IMR-90 (cell line): ENCODE results near the gene RAB12. TPM values are rescaled to one million over a fixed set of nuclear protein-coding genes. Genes with fewer than 3 reads are reported as not detected.

ENCODE experiments used
- ATAC-seq: fragments of 200-7000 bp; cut with Tn5 transposase; 2 replicates; pipeline ENCODE4 v1.9.1; 2020; ENCODE audit warnings: low read depth, mild to moderate bottlenecking, moderate library complexity
- BruUV-seq: library from RNA; stranded (reverse); fragments of 400-500 nt; replicated peaks from 2 replicates; lab custom pipeline; 2021; lab: Mats Ljungman, UMichigan
- CTCF ChIA-PET: fragments of 300-600 bp; formaldehyde crosslinking; extraction: SDS; loops from one replicate; lab custom pipeline; 2021; ENCODE audit warnings: antibody characterized with exemption; lab: Yijun Ruan, JAX
- POLR2A ChIA-PET: fragments of 300-600 bp; sonication (Branson Sonifier 250); formaldehyde crosslinking; loops from one replicate; lab custom pipeline; 2022; ENCODE audit warnings: antibody characterized with exemption; ENCODE audit not compliant: unreplicated experiment; lab: Charles Lee
- DNase-seq: peaks from one replicate; pipeline ENCODE4 v3.0.0; 2013
- H2AFZ ChIP-seq: replicated peaks from 2 replicates; pipeline ENCODE3; 2013; ENCODE audit warnings: low read length, mild to moderate bottlenecking; ENCODE audit not compliant: poor library complexity
- H2AK5ac ChIP-seq: 2 replicates; pipeline ENCODE4 v1.6.1; 2013; ENCODE audit warnings: low read depth, low read length, inconsistent platforms
- H2AK9ac ChIP-seq: replicated peaks from 2 replicates; pipeline ENCODE3; 2013; ENCODE audit warnings: mild to moderate bottlenecking, low read depth, low read length, moderate library complexity; ENCODE audit not compliant: poor library complexity
- H2BK120ac ChIP-seq: 2 replicates; pipeline ENCODE4 v1.6.1; 2013; ENCODE audit warnings: low read depth, low read length, inconsistent platforms
- H2BK15ac ChIP-seq: 3 replicates; pipeline ENCODE4 v1.6.1; 2013; ENCODE audit warnings: low read depth, low read length, inconsistent platforms
- H2BK20ac ChIP-seq: 2 replicates; pipeline ENCODE4 v1.6.1; 2013; ENCODE audit warnings: low read depth, mild to moderate bottlenecking, inconsistent platforms, low read length, moderate library complexity
- H2BK5ac ChIP-seq: 2 replicates; pipeline ENCODE4 v1.6.1; 2013; ENCODE audit warnings: mild to moderate bottlenecking, low read depth, low read length, inconsistent platforms; ENCODE audit not compliant: poor library complexity, severe bottlenecking
- H3K14ac ChIP-seq: replicated peaks from 2 replicates; pipeline ENCODE4 v1.6.1; 2013; ENCODE audit warnings: low read depth, low read length, inconsistent platforms
- H3K18ac ChIP-seq: 2 replicates; pipeline ENCODE4 v1.6.1; 2013; ENCODE audit warnings: low read depth, low read length, control low read depth
- H3K23ac ChIP-seq: 2 replicates; pipeline ENCODE4 v1.6.1; 2013; ENCODE audit warnings: low read depth, low read length, inconsistent platforms
- H3K27ac ChIP-seq: 2 replicates; pipeline ENCODE4 v1.5.1; 2013; ENCODE audit warnings: mild to moderate bottlenecking, control low read depth, low read length; ENCODE audit not compliant: insufficient read depth
- H3K27me3 ChIP-seq: 2 replicates; pipeline ENCODE4 v1.6.1; 2013; ENCODE audit warnings: low read length; ENCODE audit not compliant: control insufficient read depth, insufficient read depth
- H3K36me3 ChIP-seq: 2 replicates; pipeline ENCODE4 v1.6.1; 2013; ENCODE audit warnings: low read length, mixed read lengths; ENCODE audit not compliant: control insufficient read depth, insufficient read depth
- H3K4ac ChIP-seq: 2 replicates; pipeline ENCODE4 v1.6.1; 2013; ENCODE audit warnings: low read depth, low read length, inconsistent platforms
- H3K4me1 ChIP-seq: 2 replicates; pipeline ENCODE4 v1.6.1; 2013; ENCODE audit warnings: low read length, mixed read lengths; ENCODE audit not compliant: control insufficient read depth, insufficient read depth
- H3K4me2 ChIP-seq: 2 replicates; pipeline ENCODE4 v1.6.1; 2013; ENCODE audit warnings: low read depth, mild to moderate bottlenecking, control low read depth, low read length, moderate library complexity
- H3K4me3 ChIP-seq: 2 replicates; pipeline ENCODE4 v1.5.1; 2013; ENCODE audit warnings: low read depth, mild to moderate bottlenecking, control low read depth, low read length, moderate library complexity; ENCODE audit not compliant: insufficient read depth
- H3K56ac ChIP-seq: 2 replicates; pipeline ENCODE4 v1.6.1; 2013; ENCODE audit warnings: low read length, inconsistent platforms; ENCODE audit not compliant: insufficient read depth; ENCODE audit errors: extremely low read depth
- H3K79me1 ChIP-seq, 2 experiments: 2 replicates each; pipeline ENCODE4 v1.6.1; 2013; ENCODE audit warnings: low read length in 2 of 2, inconsistent platforms in 1 of 2, low read depth in 1 of 2
- H3K9ac ChIP-seq: 2 replicates; pipeline ENCODE4 v1.6.1; 2013; ENCODE audit warnings: low read depth, low read length, control low read depth
- H3K9me1 ChIP-seq: 2 replicates; pipeline ENCODE4 v1.6.1; 2013; ENCODE audit warnings: low read length, inconsistent platforms; ENCODE audit not compliant: insufficient read depth
- H3K9me3 ChIP-seq: 2 replicates; pipeline ENCODE4 v1.6.1; 2013; ENCODE audit warnings: low read length; ENCODE audit not compliant: control insufficient read depth, insufficient read depth
- H4K20me1 ChIP-seq: 2 replicates; pipeline ENCODE4 v1.6.1; 2013; ENCODE audit warnings: low read length, inconsistent platforms; ENCODE audit not compliant: insufficient read depth
- H4K5ac ChIP-seq: 2 replicates; pipeline ENCODE4 v1.6.1; 2013; ENCODE audit warnings: mild to moderate bottlenecking, low read depth, low read length, control low read depth
- H4K8ac ChIP-seq, 2 experiments: 2 replicates each; pipeline ENCODE4 v1.6.1; 2013; ENCODE audit warnings: low read depth in 2 of 2, low read length in 2 of 2, control low read depth in 1 of 2, inconsistent platforms in 1 of 2
- H4K91ac ChIP-seq: 2 replicates; pipeline ENCODE4 v1.6.1; 2013; ENCODE audit warnings: low read depth, low read length, inconsistent platforms; ENCODE audit not compliant: insufficient read depth
- CEBPB ChIP-seq: IDR thresholded peaks from 2 replicates; pipeline ENCODE4 v1.6.1; 2012; ENCODE audit warnings: low read depth, low read length, improper control_type of control experiment
- FOS ChIP-seq: fragments of 150-350 bp; IDR thresholded peaks from 2 replicates; pipeline ENCODE4 v1.6.1; 2016; ENCODE audit warnings: low read depth, low read length
- MAFK ChIP-seq: IDR thresholded peaks from 2 replicates; pipeline ENCODE4 v1.6.1; 2012; ENCODE audit warnings: low read depth, low read length, improper control_type of control experiment
- MXI1 ChIP-seq: IDR thresholded peaks from 2 replicates; pipeline ENCODE4 v1.6.1; 2012; ENCODE audit warnings: low read depth, mild to moderate bottlenecking, low read length, moderate library complexity, borderline replicate concordance
- POLR2A ChIP-seq: IDR thresholded peaks from 2 replicates; pipeline ENCODE4 v1.6.1; 2012; ENCODE audit warnings: mild to moderate bottlenecking, low read depth, low read length
- RCOR1 ChIP-seq: IDR thresholded peaks from 2 replicates; pipeline ENCODE4 v1.6.1; 2012; ENCODE audit warnings: mild to moderate bottlenecking, low read length, improper control_type of control experiment; ENCODE audit not compliant: insufficient replicate concordance
- RFX5 ChIP-seq: IDR thresholded peaks from 2 replicates; pipeline ENCODE4 v1.8.0; 2012; ENCODE audit warnings: low read depth, mild to moderate bottlenecking, low read length, moderate library complexity
- SMC3 ChIP-seq: fragments of 150-350 bp; IDR thresholded peaks from 2 replicates; pipeline ENCODE4 v1.6.1; 2016; ENCODE audit warnings: low read depth, mild to moderate bottlenecking, antibody characterized with exemption, low read length, moderate library complexity
- USF2 ChIP-seq: fragments of 150-350 bp; IDR thresholded peaks from 2 replicates; pipeline ENCODE4 v1.6.1; 2017; ENCODE audit warnings: mild to moderate bottlenecking, antibody characterized with exemption, low read length, low read depth
- WGBS, 2 experiments: methylation state at CpG; one replicate each; pipeline versions ENCODE4 v1.1.5 to v1.1.7; 2013; ENCODE audit warnings: missing lambda C conversion rate in 2 of 2; ENCODE audit not compliant: insufficient read length in 1 of 2; ENCODE audit errors: extremely low coverage in 2 of 2; 5-methylcytosine and 5-hydroxymethylcytosine counted together
- dilution Hi-C: fragments of 300-500 bp; cut with HindIII; formaldehyde crosslinking; loops from one replicate; pipeline ENCODE4 v1.14.3; 2018; ENCODE audit warnings: low sequenced_read_pairs; ENCODE audit not compliant: unreplicated experiment
- in situ Hi-C: fragments of 300-500 bp; cut with MboI; formaldehyde crosslinking; loops from 3 replicates; pipeline ENCODE4 v1.14.3; 2019; ENCODE audit warnings: low sequenced_read_pairs, inconsistent platforms, mixed read lengths
- intact Hi-C: fragments of 100-400 bp; cut with micrococcal nuclease; formaldehyde crosslinking; loops from 2 replicates; pipeline ENCODE4 v1.10.0; 2022
- polyA plus RNA-seq, 3 experiments: library from polyadenylated mRNA; depleted of rRNA; stranded (reverse); fragments of >200 nt; gene quantifications; 2 replicates each; pipeline ENCODE4 v1.2.3, GENCODE V29; 2012; ENCODE audit warnings: low replicate concordance in 1 of 3
- total RNA-seq: library from RNA; depleted of rRNA; stranded (reverse); fragments of >200 nt; gene quantifications from 2 replicates; pipeline ENCODE4 v1.2.3, GENCODE V29; 2012

RAB12 gene
- total and polyA plus RNA-seq, 2 of the 4 experiments (the other 2 are of a cell fraction): 14.9 to 19.2 TPM

GRCh38 chr18:8673256-8674209 lies 64.3 kb downstream of the RAB12 start (continued):
- TF ChIP-seq RFX5 (no peak), RCOR1 (no peak)

- no peak overlapping the region for H2AK9ac ChIP-seq
- H4K20me1 ChIP-seq: no peaks in the 10 kb centered on the region
- no peak overlapping the region for H3K14ac ChIP-seq
- BruUV-seq: no TSS peak
- ChIA-PET POLR2A (no interaction called here), CTCF (no interaction called here)
- no peak overlapping the region for H2AFZ ChIP-seq
- H3K4ac ChIP-seq: no peak overlapping the region
- dilution Hi-C loops (loop anchor here (25.0 kb wide), 1 partner anchor 312 kb away; no protein-coding TSS in a partner anchor), in situ Hi-C loops (loop anchor here (10.0 kb wide), 1 partner anchor 460 kb away; the partner anchor contains the start of gene ANKRD12), intact Hi-C loops (no loop called here)
- H4K91ac ChIP-seq: no peak overlapping the region
- no peaks in the 10 kb centered on the region for H3K9me3 ChIP-seq
- peaks cover 4% of the 10 kb centered on the region for H3K4me1 ChIP-seq
- H3K56ac ChIP-seq: no peak overlapping the region
- ATAC-seq: no peak
- TF ChIP-seq CEBPB (no peak), MAFK (peak; percentile 45), POLR2A (no peak), RFX5 (no peak), USF2 (no peak), SMC3 (no peak), MXI1 (no peak), FOS (no peak)
- WGBS, 2 experiments: no CpG with 5 or more reads among the region's 4 CpGs
- no peaks in the 10 kb centered on the region for H3K36me3 ChIP-seq
- peaks cover 3% of the 10 kb centered on the region; the same call in 1 of the 2 replicates for H3K9me1 ChIP-seq
- no peak overlapping the region for H2BK15ac ChIP-seq
- H3K18ac ChIP-seq: no peak overlapping the region
- no peak overlapping the region for H3K9ac ChIP-seq
- H3K23ac ChIP-seq: no peak overlapping the region
- no peak overlapping the region for H3K27ac ChIP-seq
- H3K4me2 ChIP-seq: no peak overlapping the region
- no peak overlapping the region for H2BK120ac ChIP-seq
- H4K5ac ChIP-seq: no peak overlapping the region
- H3K27me3 ChIP-seq: no peaks in the 10 kb centered on the region; the same call in 1 of the 2 replicates
- H2BK5ac ChIP-seq: no peak overlapping the region
- H3K4me3 ChIP-seq: no peak overlapping the region
- H2BK20ac ChIP-seq: no peak overlapping the region
- no peak for DNase-seq
- H3K79me1 ChIP-seq: no peaks in the 10 kb centered on the region
- no peak overlapping the region for H2AK5ac ChIP-seq
- no peak overlapping the region for H4K8ac ChIP-seq
Measured at GRCh38 chr18:8675057-8675456, 65.8 kb downstream of the RAB12 start.
